ENCODE results near the gene TRAPPC3.

The TRAPPC3 gene

GRCh38 chr1:36126797-36127500 lies 22.3 kb downstream of the TRAPPC3 start:
- DNase-seq (ENCODE audit: low read depth in 2 of 3, low spot score in 1 of 3): no peak

DNA sequence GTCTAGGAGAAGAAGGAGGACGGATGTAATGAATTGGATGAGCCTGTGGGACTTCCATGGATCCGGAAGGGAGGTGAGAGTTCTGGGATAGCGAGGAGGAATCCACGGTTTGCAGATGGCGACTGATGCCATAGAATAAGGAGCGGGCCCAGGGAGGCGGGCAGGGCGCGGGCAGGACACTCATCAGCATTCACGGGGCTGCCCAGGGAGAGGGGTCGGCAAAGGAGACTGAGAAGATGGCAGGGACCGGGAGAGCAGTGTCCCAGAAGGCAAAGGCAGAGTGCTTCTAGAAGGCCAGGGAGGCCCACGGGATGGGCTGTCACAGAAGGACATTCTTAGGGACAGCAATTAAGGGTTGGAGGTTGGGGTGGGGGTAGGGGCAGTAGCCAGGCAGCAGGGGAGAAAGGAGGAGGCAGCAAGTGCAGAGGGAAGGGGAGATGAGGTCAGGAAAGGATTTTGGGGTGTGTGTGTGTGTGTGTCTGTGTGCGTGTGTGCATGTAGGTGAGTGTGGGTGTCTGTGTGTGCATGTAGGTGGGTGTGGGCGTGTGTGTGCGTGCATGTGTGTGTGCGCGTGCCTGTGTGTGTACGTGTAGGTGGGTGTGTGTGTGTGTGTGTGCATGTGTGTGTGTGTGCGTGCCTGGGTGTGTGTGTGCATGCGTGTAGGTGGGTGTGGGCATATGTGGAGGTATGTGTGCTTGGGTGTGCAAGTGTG lies 23.1 kb downstream of the TRAPPC3 start:
- no peak for DNase-seq (ENCODE audit: low read depth in 2 of 3, low spot score in 1 of 3)

DNA sequence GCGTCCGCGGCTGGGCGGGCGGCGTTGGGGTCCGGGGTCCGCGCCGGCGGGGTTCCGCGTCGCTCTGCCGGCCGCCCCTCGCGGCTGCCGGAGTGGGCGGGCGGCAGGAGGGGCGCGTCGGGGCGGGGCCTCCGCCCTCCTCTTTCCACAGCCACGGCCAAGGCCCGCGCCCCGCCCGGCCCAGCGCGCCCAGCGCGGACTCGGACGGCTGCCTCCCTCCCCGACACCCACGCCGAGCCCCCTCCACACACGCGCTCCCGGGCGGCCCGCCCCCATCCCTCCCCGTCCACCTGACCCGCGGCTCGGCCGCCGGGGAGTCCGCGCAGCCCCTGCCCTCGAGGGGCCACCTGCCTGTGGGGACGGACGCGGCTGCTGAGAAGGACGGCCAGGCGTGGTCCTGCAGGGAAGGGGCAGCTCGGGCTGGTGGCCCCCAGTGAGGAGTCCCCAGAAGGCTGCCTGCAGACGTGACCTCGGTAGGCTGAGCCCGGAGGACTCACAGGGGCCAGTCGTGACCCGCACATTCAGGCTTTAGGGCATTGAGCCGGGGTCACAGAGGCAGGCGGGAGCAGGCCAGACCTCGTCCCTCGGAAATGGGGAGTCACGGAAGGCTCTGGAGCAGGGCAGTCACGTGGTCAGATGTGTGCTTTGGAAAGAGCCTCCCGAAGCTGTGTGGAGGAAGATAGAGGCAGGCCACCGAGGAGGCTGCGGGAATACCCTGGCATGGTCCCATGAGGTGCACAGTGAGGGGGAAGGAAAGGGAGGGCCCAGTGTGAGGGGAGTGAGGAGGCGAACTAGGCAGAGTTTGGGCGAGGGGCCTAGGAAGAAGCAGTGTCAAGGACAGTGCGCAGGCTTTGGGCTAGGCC lies 23.9 kb downstream of the TRAPPC3 start, which contains the start of gene COL8A2:
COL8A2 (minus strand) TSS at position 94 of the 863 bp plus-strand sequence. CDS start 24,980 bp downstream, outside the sequence.
- DNase-seq (ENCODE audit: low read depth in 2 of 3, low spot score in 1 of 3): no peak

DNA sequence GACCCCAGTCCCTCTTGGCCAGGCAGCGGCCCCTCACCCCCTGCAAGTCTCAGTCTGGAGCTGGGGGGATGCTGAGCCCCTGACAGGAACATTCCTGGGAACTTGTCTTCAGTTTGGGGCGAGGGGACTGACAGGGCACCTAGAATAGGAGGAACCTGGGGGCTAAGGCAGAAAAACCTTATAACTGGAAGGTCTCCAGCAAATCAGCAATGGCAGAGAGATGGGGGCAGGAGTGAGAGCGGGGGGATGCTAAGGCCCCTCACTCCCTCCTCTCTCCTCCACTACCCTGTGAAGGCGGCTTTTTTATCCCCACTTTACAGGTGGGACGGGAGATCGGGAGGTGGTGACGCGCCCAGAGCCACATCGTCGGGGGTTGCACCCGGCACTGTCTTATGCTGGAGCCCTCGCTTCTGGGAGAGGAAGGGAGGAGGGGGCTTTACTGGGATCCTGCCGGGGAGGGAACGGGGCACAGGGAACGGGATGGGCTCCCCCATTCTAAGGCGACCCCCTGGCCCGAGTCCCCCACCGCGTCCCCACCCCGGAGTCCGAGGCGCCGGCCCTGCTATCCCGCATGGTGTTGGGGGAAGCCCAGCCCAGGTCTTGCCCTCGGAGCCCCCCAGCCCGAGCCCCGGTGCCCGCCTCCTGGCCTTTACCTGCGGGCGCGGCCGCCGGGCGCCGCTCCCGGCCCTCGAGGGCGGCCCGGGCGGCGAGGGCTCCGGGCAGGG lies 24.7 kb downstream of the TRAPPC3 start:
- no peak for DNase-seq (ENCODE audit: low read depth in 2 of 3, low spot score in 1 of 3)

DNA sequence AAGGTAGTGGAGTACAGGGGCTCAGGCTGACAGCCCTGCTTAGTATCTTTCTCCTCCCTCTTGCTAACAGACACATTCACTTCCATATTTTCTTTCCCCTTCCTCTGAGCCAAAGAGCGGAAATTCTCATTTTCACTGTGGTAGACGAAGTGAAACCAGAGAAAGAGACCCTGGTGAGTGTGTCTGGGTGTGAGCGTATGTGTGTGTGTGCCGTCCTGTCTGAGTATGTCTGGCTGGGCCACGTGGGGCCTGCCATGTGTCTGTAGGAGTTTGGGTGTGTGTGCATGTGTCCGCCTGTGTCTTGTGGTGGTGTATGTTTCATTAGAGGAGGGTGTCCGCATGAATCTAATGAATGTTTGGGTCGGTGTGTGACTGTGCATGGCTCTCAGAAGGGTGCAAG lies 25.9 kb downstream of the TRAPPC3 start:
- DNase-seq (ENCODE audit: low read depth in 2 of 3, low spot score in 1 of 3): no peak

DNA sequence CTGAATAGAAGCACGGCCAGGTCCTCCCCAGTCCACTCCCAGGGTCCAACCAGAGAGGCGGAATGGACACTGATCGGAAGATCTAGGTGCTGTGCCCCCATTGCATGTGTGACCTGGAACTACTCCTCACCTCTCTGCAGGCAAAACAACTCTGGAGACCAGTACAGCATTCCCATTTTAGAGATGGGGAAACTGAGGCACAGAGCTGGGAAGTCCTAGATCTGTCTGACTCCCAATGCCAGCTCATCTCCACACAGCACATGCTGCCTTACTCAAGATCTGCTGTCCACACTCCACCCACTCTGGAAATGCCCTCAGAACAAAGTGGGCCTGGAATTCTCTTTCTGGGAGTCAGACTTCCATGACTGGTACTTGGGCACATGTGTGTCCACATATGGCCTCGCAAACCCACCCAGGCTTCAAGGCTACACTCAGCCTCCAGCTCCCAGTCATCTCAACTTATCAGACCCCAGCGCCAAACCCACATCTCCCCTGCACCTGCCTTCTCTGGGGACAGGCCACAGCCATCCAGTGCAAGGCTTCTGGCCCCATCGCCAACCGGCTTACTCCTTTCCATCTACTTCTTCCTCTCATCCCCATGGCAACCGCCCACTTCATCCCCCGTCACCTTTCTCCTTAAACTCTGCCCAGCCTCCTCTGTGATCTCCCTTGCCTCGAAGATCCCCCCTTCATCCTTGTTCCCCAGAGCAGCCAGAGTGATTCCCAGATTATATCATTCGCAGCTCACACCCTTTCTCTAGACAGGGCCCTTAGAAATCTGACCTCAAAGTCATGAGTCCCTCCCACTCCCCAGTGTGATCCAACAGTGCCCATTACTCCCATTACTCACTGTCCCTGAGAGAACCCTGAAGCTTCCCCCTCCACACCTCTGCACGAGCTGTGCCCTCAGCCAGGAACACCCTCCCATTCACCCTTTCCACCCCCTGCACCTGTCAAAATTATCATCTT lies 26.9 kb downstream of the TRAPPC3 start:
- DNase-seq (ENCODE audit: low read depth in 2 of 3, low spot score in 1 of 3): no peak

GRCh38 chr1:36119456-36119855 lies 29.8 kb downstream of the TRAPPC3 start:
- no peak for DNase-seq (ENCODE audit: low read depth in 2 of 3, low spot score in 1 of 3)

DNA sequence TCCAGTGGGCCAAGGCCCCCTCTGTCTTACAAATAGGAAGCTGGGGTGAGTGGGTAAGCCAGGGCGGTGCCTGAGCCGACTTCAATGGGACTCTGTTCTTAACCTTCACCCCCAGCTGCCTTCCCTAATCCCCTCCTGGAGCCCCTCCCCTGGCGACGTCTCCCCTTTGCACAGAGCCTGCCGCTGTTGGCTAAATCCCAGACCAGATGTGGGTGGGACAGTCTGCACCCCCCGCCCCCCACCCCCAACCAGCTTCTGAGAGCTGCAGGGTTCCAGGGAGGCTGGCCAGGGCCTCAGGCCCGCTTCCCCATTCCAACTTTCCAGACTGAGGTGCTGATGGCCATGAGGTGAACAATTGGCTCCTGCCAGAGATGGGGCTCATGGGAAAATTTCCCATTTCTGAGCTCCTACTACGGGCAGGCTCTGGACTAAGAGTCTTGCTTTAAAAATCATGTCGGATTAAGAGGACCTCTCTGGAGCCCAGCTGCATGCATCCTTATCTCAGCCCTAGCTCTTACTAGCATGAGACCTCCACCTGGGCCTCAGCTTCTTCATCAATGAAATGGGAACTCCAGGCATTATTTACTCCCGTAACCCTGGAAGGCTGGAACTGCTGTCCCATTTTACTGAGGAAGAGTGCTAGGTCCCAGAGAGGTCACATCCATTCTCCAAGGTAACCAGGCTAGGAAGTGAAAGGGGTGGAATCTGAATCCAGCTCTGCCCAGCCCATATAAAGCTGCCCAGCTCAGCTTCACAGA lies 30.7 kb downstream of the TRAPPC3 start:
- DNase-seq (ENCODE audit: low read depth in 2 of 3, low spot score in 1 of 3): no peak

GRCh38 chr1:36116901-36117300 lies 32.4 kb downstream of the TRAPPC3 start:
- no peak for DNase-seq (ENCODE audit: low read depth in 2 of 3, low spot score in 1 of 3)

DNA sequence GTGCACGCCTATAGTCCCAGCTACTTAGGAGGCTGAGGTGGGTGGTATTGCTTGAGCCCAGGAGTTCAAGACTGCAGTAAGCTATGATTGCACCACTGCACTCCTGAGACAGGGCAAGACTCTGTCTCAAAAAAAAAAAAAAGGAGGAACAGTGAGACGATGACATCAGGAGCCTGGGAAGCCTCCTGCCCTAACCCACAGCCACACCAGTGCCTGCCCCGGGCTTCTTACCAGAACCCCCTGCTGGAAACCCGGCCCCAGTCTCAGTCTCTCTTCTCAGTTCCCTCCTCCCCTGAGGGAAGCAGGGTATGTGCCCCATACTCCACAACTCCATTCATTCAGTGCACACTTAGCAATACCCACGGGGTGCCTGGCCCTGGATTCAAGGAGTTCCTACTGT lies 33.4 kb downstream of the TRAPPC3 start:
- DNase-seq (ENCODE audit: low read depth in 2 of 3, low spot score in 1 of 3): no peak

DNA sequence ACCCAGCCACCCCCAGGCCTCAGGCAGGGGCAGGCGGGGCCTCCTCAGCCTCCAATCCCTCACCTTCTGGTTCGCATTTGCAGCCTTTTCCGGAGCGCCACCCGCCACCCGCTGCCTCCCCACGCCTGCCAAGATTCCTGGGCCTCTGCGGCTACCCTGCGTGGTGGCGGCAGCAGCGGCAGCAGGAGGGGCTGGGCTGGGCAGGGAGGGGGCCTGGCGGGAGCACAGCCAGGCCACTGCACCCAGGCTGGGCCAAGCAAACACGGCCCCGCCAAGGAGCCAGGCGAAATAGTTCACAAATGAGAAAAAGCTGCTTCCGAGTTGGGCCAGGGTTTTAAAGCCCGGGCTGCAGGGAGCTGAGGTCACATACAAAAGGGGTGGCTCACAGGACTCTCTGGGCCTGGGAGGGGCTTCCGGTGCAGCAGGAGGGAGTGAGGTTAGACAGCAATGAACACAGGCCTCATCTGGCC lies 34.1 kb downstream of the TRAPPC3 start:
- no peak for DNase-seq (ENCODE audit: low read depth in 2 of 3, low spot score in 1 of 3)

DNA sequence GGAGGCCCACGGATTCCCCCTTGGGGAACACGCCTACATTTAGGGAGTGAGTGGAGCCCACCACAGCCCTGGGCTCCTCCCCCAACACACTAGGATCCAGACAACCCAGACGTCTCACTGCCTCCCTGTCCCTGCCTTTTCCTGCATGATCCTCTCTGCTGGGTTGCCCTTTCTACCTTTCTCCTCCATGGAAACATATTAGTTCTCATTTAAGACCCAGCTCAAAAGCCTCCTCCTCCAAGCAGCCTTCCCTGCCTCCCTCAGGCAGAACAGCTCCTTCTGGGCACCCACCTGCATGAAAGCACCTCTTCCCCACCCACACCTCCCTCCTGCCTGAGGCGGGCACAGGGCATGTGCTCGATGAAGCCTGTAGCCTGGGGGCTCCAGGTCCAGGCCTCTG lies 34.9 kb downstream of the TRAPPC3 start:
- no peak for DNase-seq (ENCODE audit: low read depth in 2 of 3, low spot score in 1 of 3)

GRCh38 chr1:36112823-36113222 lies 36.5 kb downstream of the TRAPPC3 start:
- DNase-seq (ENCODE audit: low read depth in 2 of 3, low spot score in 1 of 3): no peak

DNA sequence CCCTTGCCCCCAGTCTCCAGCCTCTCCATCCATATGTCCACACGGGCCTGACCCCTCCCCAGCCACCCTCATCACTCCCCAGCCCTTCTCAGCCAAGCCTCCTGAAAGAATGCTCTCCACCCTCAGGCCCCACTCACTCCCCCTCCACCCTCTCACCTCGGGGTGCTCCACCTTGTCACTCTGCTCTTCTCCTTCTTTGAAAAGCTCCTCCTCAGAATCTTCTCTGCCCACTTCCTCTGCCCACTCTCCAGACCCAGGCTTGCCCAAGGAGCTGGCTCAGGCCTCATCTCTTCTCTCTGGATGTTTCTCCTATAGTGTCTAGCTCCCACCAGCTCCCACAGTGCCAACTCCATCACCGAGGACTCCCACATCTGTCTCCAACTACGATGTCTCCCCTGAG lies 38.1 kb downstream of the TRAPPC3 start:
- no peak for DNase-seq (ENCODE audit: low read depth in 2 of 3, low spot score in 1 of 3)

- no peak for DNase-seq (ENCODE audit: low read depth in 2 of 3, low spot score in 1 of 3)
These were observed 40.1 kb downstream of the TRAPPC3 start for GRCh38 chr1:36109041-36109679.

DNA sequence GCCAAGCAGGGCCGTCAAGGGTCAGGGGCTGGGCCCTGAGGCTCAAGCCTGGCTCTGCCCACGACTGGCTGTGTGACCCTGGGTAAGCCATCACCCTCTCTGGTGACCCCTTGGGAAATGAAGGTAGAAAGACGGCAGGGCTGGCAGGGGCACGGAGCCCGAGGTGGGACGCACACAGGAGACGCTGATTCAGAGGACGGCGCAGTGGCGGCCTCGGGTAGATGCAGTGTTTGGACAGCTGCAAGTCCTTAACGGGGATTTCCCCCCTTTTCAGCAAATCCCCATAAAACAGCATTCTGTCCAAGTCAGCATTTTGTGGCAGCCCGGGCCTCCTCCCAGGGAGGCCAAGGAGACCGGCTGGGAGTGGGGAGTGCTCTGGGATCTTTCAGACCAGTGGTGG lies 41.0 kb downstream of the TRAPPC3 start:
- no peak for DNase-seq (ENCODE audit: low read depth in 2 of 3, low spot score in 1 of 3)

DNA sequence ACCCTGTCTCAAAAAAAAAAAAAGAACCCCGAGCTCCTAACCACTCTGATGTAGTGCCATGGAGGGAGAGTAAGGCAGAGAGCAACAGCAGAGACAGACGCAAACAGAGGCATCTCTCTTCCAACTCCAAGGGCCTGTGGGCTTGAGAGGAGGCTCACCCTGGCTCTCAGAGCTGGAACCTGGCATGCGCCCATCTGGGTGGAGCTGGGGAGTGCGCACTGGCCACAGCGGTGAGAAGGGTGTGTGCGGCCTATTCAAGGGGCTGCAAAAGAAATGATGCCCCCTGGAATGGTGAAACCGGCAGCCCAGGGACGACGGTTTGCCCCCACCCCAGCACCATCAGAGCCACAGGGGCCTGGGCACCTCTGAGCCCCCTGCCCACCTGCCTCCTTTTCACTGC lies 41.9 kb downstream of the TRAPPC3 start:
- no peak for DNase-seq (ENCODE audit: low read depth in 2 of 3, low spot score in 1 of 3)

DNA sequence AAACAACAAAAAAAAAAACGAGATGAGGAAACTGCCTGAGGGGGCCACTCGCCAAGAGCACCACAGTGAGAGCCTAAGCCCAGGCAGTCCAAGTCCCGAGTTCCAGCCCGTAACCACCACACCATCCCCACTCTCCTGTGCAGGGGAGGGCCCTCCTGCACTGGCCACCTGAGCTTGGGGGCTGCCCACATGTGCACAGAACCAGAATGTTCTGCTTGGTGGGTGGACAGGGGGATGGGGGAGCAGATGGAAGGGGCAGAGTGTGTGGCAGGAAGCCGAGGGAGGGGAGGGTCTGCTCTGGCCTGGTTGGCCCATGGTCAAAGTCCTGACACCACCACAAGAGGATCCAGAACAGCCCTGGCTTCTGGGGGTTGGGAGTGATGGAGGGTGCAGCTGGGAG lies 43.0 kb downstream of the TRAPPC3 start:
- DNase-seq (ENCODE audit: low read depth in 2 of 3, low spot score in 1 of 3): no peak

DNA sequence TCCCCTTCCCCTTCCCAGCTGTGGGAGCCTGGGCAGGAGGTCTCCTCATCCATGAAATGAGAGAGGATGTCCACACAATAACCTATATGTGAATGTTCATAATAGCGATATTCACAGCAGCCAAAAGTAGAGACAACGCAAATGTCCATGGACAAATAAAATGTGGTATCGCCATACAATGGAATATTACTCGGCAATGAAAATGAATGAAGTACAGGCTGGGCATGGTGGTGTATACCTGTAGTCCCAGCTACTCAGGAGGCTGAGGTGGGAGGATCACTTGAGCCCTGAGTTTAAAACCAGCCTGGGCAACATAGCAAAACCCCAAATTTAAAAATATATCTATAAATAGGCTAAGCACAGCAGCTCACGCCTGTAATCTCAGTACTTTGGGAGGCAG lies 47.7 kb downstream of the TRAPPC3 start:
- DNase-seq (ENCODE audit: low read depth in 2 of 3, low spot score in 1 of 3): no peak

Data from stimulated activated CD4-positive, alpha-beta T cell treated with anti-CD3 and anti-CD28 coated beads, Interleukin-12 subunit alpha, Interleukin-12 subunit beta, amount 100 ng/mL, for 48 hours (primary cell).